Stimulated activated naive CD8-positive, alpha-beta T cell treated with anti-CD3 and anti-CD28 coated beads, Interleukin-15, Interleukin-2, amounts not matched to agents 100 U/mL and 50 U/mL, for 24 hours (primary cell): Measurements from ENCODE around the gene IGHMBP2.

ENCODE experiments used
- ATAC-seq: fragments of 150-1000 bp; cut with Tn5 transposase; one replicate; pipeline ENCODE4 v1.10.0; 2021
- DNase-seq: peaks from one replicate; pipeline ENCODE4 v3.0.0; 2021

Gene IGHMBP2

DNA sequence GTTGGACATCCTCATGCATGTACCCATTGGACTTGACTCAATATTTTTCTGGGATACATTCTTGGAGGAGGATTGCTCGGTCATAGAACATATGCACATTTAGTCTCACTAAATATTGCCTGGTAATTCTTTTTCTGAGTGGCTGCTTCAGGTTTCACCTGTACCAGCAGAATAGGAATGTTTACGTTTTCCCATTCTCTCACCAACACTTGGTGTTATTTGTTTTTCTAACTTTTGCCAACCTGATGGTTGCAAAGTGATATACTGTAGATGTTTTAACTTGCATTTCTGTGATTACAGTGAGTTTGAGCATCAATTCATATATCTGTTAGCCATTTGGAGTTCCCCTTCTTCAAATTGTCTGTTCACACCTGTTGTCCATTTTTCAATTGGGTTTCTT, 78.4 kb downstream of the IGHMBP2 start:
- ATAC-seq (no peak), DNase-seq (no peak)

DNA sequence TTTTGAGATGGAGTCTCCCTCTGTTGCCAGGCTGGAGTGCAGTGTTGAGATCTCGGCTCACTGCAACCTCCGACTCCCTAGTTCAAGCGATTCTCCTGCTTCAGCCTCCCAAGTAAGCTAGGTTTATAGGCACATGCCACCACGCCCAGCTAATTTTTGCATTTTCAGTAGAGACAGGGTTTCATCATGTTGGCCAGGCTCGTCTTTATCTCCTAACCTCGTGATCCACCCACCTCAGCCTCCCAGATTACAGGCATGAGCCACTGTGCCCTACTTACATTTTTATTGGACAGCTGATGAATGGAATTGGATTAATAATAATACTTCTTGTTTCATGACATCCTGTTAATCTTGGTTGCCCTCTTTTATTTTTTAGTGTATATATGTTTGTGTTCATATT, 80.1 kb downstream of the IGHMBP2 start:
- DNase-seq (no peak), ATAC-seq (no peak)

DNA sequence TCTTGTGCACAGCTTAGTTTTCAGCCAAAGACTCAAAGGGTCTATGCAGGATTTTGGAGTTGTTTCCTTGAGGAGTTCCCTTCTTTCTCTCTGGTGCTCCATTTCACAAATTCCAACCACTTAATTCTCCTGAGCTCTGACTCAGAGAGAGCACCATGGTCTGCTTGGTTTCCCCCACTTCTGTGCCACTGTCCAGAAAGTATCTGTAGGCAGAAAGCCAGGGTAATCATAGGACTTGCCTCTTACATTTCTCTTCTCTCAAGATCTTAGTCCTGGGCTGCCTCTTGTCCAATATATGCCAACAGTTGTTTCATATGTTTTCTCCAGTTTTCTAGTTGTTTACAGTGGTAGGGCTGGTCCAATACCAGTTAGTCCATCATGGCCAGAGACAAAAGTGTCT, 83.5 kb downstream of the IGHMBP2 start:
- DNase-seq = no peak
- no peak for ATAC-seq

DNA sequence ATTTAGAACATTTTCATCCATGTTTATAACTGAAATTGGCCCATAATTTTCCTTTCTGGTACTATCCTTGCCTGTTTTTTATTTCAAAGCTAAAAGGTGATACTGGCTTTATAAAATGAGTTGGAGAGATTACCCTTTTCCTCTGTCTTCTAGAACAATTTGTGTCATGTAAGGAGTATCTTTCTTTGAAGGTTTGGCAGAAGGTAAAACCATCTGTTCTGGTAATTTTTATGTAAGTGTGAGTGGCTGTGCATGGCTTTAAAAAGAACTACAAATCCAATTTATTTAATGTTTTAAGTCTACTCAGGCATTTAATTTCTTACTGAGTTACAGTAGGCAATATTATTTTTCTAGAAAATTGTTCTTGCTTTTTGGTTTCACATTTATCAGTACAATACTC, 84.8 kb downstream of the IGHMBP2 start:
- ATAC-seq = no peak
- DNase-seq = no peak
